ENCODE results near the gene SH2D2A.

Gene SH2D2A

GRCh38 chr1:156844638-156845037 is 28.0 kb upstream of the SH2D2A start:
- no peak for TF ChIP-seq CTCF (IDR thresholded peaks at IDR 0.05; ENCODE audit: control insufficient read depth, insufficient read depth, low read depth, low read length, missing control alignments)
- H3K4me3 ChIP-seq (ENCODE audit: control insufficient read depth, low read depth, low read length) = no peak overlapping the region
- DNase-seq (ENCODE audit: low read depth) = no peak

GRCh38 chr1:156844102-156844501 is 27.5 kb upstream of the SH2D2A start:
- no peak overlapping the region for H3K4me3 ChIP-seq (ENCODE audit: control insufficient read depth, low read depth, low read length)
- no peak for TF ChIP-seq CTCF (IDR thresholded peaks at IDR 0.05; ENCODE audit: control insufficient read depth, insufficient read depth, low read depth, low read length, missing control alignments)
- DNase-seq (ENCODE audit: low read depth) = no peak

GRCh38 chr1:156842618-156843300 is 26.1 kb upstream of the SH2D2A start:
- no peak for TF ChIP-seq CTCF (IDR thresholded peaks at IDR 0.05; ENCODE audit: control insufficient read depth, insufficient read depth, low read depth, low read length, missing control alignments)
- DNase-seq (ENCODE audit: low read depth) = no peak
- H3K4me3 ChIP-seq (ENCODE audit: control insufficient read depth, low read depth, low read length) = no peak overlapping the region

GRCh38 chr1:156841295-156841855 is 24.7 kb upstream of the SH2D2A start:
- TF ChIP-seq CTCF (IDR thresholded peaks at IDR 0.05; ENCODE audit: control insufficient read depth, insufficient read depth, low read depth, low read length, missing control alignments) = no peak
- H3K4me3 ChIP-seq (ENCODE audit: control insufficient read depth, low read depth, low read length) = no peak overlapping the region

GRCh38 chr1:156840898-156841279 is 24.2 kb upstream of the SH2D2A start:
- no peak overlapping the region for H3K4me3 ChIP-seq (ENCODE audit: control insufficient read depth, low read depth, low read length)
- DNase-seq (ENCODE audit: low read depth) = no peak
- TF ChIP-seq CTCF (IDR thresholded peaks at IDR 0.05; ENCODE audit: control insufficient read depth, insufficient read depth, low read depth, low read length, missing control alignments) = no peak

More at GRCh38 chr1:156841295-156841855, 24.7 kb upstream of the SH2D2A start:
- DNase-seq (ENCODE audit: low read depth) = no peak

GRCh38 chr1:156840186-156840897 is 23.7 kb upstream of the SH2D2A start:
- H3K4me3 ChIP-seq (ENCODE audit: control insufficient read depth, low read depth, low read length) = no peak overlapping the region
- no peak for TF ChIP-seq CTCF (IDR thresholded peaks at IDR 0.05; ENCODE audit: control insufficient read depth, insufficient read depth, low read depth, low read length, missing control alignments)
- no peak for DNase-seq (ENCODE audit: low read depth)

Measured in AG09309 (cell line).